ENCODE data around the gene PUSL1. TPM values are rescaled to one million over a fixed set of nuclear protein-coding genes. Genes with fewer than 3 reads are reported as not detected.

The PUSL1 gene
- total and polyA plus RNA-seq, 2 experiments from 2014 or later, result 41.5 to 55.8 TPM

GRCh38 chr1:1310476-1311053, 2.2 kb downstream of the PUSL1 start:
- Histone ChIP-seq H3K4me3 (no peak overlapping the region), H3K4me2 (no peak overlapping the region), H3K27ac (ENCODE audit: low read depth) (no peak overlapping the region), H3K36me3 (ENCODE audit: insufficient read depth) (peaks cover 8% of the 10 kb centered on the region; the same call in 1 of the 2 replicates), H3K27me3 (ENCODE audit: insufficient read depth) (no peaks in the 10 kb centered on the region), H3K4me1 (ENCODE audit: insufficient read depth) (peaks cover 4% of the 10 kb centered on the region; the same call in 1 of the 2 replicates), H3K79me2 (replicated peaks; ENCODE audit: insufficient read depth) (peaks cover 5% of the 10 kb centered on the region; the same call in 1 of the 2 replicates), H3K9me2 (ENCODE audit: insufficient read depth) (no peaks in the 10 kb centered on the region), H2AFZ (no peak overlapping the region), H3F3A (replicated peaks; ENCODE audit: low read depth) (peaks cover 19% of the 10 kb centered on the region), H4K20me1 (replicated peaks; ENCODE audit: insufficient read depth) (peaks cover 6% of the 10 kb centered on the region; the same call in 1 of the 2 replicates)
- Mint-ChIP-seq H3K4me3 (peak overlapping the region; percentile 43; the same call in 2 of the 3 replicates), H3K9me3 (no peaks in the 10 kb centered on the region), H3K4me1 (peaks cover 20% of the 10 kb centered on the region; the same call in 2 of the 3 replicates), H3K36me3 (ENCODE audit: low read depth) (peaks cover 29% of the 10 kb centered on the region), H3K27ac (no peak overlapping the region), H3K27me3 (ENCODE audit: insufficient read depth, low read depth, poor library complexity) (peaks cover 23% of the 10 kb centered on the region)
- peak; percentile 4 for DNase-seq (ENCODE audit: low spot score)
- ATAC-seq, result no peak
- TF ChIP-seq CTCF (conservative IDR thresholded peaks at IDR 0.05; ENCODE audit: low read depth in 2 of 2), result no peak
- TF ChIP-seq POLR2AphosphoS5 (IDR thresholded peaks at IDR 0.05; ENCODE audit: low read depth), result no peak
- TF ChIP-seq NANOG (IDR thresholded peaks at IDR 0.05; ENCODE audit: borderline replicate concordance), result no peak
- no peak for TF ChIP-seq ZNF462 (CRISPR knock-in tag; IDR thresholded peaks at IDR 0.05)
- no peak for TF ChIP-seq ZNF114 (CRISPR knock-in tag; IDR thresholded peaks at IDR 0.05)
- TF ChIP-seq ZNF331 (CRISPR knock-in tag; IDR thresholded peaks at IDR 0.05; ENCODE audit: low read depth), result no peak
- no peak for TF ChIP-seq EZH2phosphoT487 (IDR thresholded peaks at IDR 0.05; ENCODE audit: unreplicated experiment)
- no peak for TF ChIP-seq REST (IDR thresholded peaks at IDR 0.05; ENCODE audit: unreplicated experiment)

Measured in GM23338 (cell line).